HFFc6 (cell line): ENCODE data around the gene C1QTNF4. TPM values are rescaled to one million over a fixed set of nuclear protein-coding genes. Genes with fewer than 3 reads are reported as not detected.
A peak's percentile ranks its signal among the peaks of the same experiment; 100 is the strongest.

Experiments
- DNase-seq: peaks from one replicate; pipeline ENCODE4 v3.0.0-alpha.2; 2018
- H3K27ac Mint-ChIP-seq: 2 replicates; pipeline ENCODE4 v1.8.0; 2020; ENCODE audit warnings: mild to moderate bottlenecking, mixed read lengths
- H3K27me3 Mint-ChIP-seq: 2 replicates; pipeline ENCODE4 v1.8.0; 2021; ENCODE audit warnings: mild to moderate bottlenecking, moderate library complexity, mixed read lengths; ENCODE audit not compliant: insufficient read depth
- H3K36me3 Mint-ChIP-seq: 2 replicates; pipeline ENCODE4 v1.8.0; 2021; ENCODE audit warnings: low read depth, mixed read lengths
- H3K4me1 Mint-ChIP-seq: 2 replicates; pipeline ENCODE4 v1.8.0; 2020; ENCODE audit warnings: low read depth, mixed read lengths
- H3K4me3 Mint-ChIP-seq: 2 replicates; pipeline ENCODE4 v1.8.0; 2020; ENCODE audit warnings: mild to moderate bottlenecking, moderate library complexity, mixed read lengths
- H3K9me3 Mint-ChIP-seq: 2 replicates; pipeline ENCODE4 v1.8.0; 2020; ENCODE audit warnings: mild to moderate bottlenecking, mixed read lengths
- total RNA-seq, 6 experiments: library from RNA; stranded (reverse); fragmentation: NEBNext Ultra II Directional; extraction: Animal tissue kit (Norgen Biotek cat#: 25700); gene quantifications; 2 replicates in 1 of 6; 3 replicates in 5 of 6; pipeline ENCODE4 v1.2.3, GENCODE V29; 2021
- TF ChIP-seq, protein P1 (sequence below): fragments of 200-600 bp; sonication (generic); IDR thresholded peaks from 2 replicates; pipeline ENCODE4 v1.5.0; 2021; ENCODE audit warnings: antibody characterized with exemption, mild to moderate bottlenecking

Gene C1QTNF4
- total RNA-seq, 6 experiments from 2014 or later: not detected

DNA sequence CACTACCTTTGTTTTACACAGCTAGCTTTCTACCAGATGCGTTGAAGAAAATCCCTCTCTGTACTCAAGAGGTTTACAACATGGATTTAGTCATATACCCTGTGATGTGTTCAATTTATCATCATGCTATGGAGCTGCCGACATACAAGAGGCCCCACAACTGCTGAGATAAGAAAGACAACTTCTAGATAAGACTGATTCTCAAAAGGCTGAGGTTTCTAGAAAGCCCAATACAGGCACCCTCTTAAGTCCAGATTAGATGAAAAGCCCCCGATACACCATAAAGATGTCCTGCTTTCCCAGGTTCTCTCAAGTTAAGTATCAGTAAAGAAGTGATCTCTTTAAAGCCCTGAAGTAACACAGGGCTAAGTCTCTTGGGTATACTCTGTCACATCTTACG lies 33.8 kb upstream of the C1QTNF4 start:
- Mint-ChIP-seq H3K27me3 (no peaks in the 10 kb centered on the region; the same call in 1 of the 2 replicates), H3K27ac (no peak overlapping the region), H3K9me3 (no peaks in the 10 kb centered on the region), H3K4me3 (no peak overlapping the region), H3K4me1 (no peaks in the 10 kb centered on the region), H3K36me3 (peaks cover 39% of the 10 kb centered on the region)
- TF ChIP-seq, protein P1, sequence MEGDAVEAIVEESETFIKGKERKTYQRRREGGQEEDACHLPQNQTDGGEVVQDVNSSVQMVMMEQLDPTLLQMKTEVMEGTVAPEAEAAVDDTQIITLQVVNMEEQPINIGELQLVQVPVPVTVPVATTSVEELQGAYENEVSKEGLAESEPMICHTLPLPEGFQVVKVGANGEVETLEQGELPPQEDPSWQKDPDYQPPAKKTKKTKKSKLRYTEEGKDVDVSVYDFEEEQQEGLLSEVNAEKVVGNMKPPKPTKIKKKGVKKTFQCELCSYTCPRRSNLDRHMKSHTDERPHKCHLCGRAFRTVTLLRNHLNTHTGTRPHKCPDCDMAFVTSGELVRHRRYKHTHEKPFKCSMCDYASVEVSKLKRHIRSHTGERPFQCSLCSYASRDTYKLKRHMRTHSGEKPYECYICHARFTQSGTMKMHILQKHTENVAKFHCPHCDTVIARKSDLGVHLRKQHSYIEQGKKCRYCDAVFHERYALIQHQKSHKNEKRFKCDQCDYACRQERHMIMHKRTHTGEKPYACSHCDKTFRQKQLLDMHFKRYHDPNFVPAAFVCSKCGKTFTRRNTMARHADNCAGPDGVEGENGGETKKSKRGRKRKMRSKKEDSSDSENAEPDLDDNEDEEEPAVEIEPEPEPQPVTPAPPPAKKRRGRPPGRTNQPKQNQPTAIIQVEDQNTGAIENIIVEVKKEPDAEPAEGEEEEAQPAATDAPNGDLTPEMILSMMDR: no peak
- DNase-seq: no peak

DNA sequence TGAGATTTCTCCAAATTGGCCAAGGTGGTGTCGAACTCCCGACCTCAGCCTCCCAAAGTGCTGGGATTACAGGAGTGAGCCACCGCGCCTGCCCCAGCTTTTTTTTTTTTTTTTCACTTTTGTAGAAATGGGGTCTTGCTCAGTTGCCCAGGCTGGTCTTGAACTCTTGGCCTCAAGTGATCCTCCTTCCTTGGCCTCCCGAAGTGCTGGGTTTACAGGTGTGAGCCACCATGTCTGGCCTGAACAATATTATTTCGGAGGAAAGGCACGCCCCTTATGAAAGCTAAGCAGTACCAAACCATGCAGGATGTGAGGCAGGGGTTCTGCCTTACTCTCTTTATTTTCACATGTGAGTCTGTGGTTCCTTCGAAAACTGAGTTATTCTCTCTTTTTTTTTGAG lies 32.0 kb upstream of the C1QTNF4 start:
- Mint-ChIP-seq H3K27ac (no peak overlapping the region), H3K4me3 (no peak overlapping the region), H3K27me3 (no peaks in the 10 kb centered on the region; the same call in 1 of the 2 replicates), H3K9me3 (no peaks in the 10 kb centered on the region), H3K4me1 (no peaks in the 10 kb centered on the region), H3K36me3 (peaks cover 32% of the 10 kb centered on the region)
- DNase-seq: no peak
- TF ChIP-seq, protein P1: no peak

DNA sequence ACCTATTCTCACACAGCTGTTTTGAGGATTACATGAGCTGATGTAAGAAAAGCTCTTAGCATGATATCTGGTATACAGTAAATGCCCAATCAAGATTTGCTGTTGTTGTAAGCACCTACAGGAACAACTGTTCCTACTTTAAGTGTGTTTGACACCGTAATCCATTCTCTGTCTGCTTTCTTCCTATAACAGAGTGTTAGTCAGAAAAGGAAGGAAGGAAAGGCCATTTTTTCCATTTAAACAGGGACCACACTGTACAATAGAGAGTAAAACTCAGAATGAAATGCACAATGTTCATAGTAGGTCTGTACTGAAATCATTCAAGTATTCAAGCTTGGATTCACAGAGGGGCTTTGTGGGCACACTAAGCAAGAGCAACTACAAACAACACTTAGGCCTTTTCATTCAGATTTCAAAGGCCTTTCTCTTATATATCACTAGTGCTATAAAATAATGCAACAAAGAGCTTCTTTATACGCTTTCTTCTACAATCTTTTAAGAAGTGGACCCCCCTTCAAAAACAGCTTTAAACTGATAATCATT lies 26.7 kb upstream of the C1QTNF4 start:
- Mint-ChIP-seq H3K4me1 (peaks cover 21% of the 10 kb centered on the region), H3K9me3 (no peaks in the 10 kb centered on the region), H3K27ac (no peak overlapping the region), H3K4me3 (no peak overlapping the region), H3K36me3 (peaks cover 15% of the 10 kb centered on the region), H3K27me3 (no peaks in the 10 kb centered on the region)
- TF ChIP-seq, protein P1: no peak
- DNase-seq: no peak

DNA sequence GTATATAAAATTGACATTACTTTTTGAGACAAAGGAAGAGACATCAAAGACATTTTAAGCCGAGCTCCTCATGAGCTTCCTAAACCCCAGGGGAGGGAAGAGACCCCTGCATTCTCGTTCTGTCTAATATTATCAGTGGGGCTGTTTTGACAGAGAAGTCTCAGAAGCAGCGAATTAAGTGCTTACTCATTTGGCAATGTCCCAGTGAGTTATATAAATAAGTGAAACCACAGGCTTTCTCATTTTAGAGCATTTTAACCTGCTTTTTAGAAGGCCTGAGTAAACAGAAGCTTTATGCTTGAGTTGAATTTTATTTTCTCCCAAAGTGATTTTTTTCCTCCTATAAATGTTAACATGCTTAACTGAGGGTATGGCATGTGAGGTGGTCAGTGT lies 23.2 kb upstream of the C1QTNF4 start:
- DNase-seq: peak; percentile 37
- Mint-ChIP-seq H3K9me3 (no peaks in the 10 kb centered on the region), H3K4me1 (peaks cover 21% of the 10 kb centered on the region), H3K4me3 (no peak overlapping the region; the same call in 1 of the 2 replicates), H3K27me3 (peaks cover 2% of the 10 kb centered on the region; the same call in 1 of the 2 replicates), H3K27ac (peak overlapping the region; percentile 53), H3K36me3 (peaks cover 12% of the 10 kb centered on the region; the same call in 1 of the 2 replicates)
- TF ChIP-seq, protein P1: peak; percentile 46; the same call in 1 of the 2 replicates

DNA sequence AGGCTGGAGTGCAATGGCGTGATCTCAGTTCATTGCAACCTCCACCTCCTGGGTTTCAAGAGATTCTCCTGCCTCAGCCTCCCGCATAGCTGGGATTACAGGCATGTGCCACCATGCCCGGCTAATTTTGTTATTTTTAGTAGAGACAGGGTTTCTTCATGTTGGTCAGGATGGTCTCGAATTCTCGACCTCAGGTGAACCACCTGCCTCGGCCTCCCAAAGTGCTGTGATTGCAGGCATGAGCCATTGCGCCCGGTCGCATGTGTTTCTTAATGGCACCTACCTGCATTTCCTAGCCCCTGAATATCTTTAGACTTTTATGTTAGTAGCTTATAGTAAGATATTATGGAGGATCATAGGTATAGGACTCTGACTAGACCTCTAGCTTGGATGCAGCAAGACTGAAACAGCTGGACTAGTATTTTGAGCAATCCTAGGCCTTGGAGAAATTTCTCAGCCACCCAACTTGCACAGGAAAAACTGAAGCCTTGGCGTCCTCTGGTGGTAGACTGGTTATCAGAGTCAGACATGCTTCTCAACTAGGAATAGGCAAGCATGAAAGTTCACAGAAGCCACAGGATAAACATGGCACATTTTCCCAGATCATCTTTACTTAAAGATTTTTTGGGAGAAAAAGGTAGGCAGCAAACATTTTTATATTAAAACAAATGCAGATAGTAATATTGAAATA lies 22.7 kb upstream of the C1QTNF4 start:
- Mint-ChIP-seq H3K4me1 (peaks cover 21% of the 10 kb centered on the region), H3K27ac (no peak overlapping the region), H3K27me3 (peaks cover 2% of the 10 kb centered on the region; the same call in 1 of the 2 replicates), H3K9me3 (no peaks in the 10 kb centered on the region), H3K36me3 (peaks cover 12% of the 10 kb centered on the region; the same call in 1 of the 2 replicates), H3K4me3 (no peak overlapping the region; the same call in 1 of the 2 replicates)
- TF ChIP-seq, protein P1: peak; percentile 86
- DNase-seq: peak; percentile 63
